HG02970 (cell line): ENCODE results near the gene ATXN1.
"Not testable (repeated sequence)": the region's sequence is repeated elsewhere in the genome, so short reads cannot be mapped to it uniquely, and the experiment has no call there.

ENCODE experiments used
- ATAC-seq: cut with Tn5 transposase; IDR thresholded peaks from one replicate; pipeline ENCODE4 v1.9.1; 2021; ENCODE audit warnings: mild to moderate bottlenecking, moderate library complexity, moderate number of reproducible peaks; ENCODE audit not compliant: unreplicated experiment, low FRiP score

ATXN1 gene

GRCh38 chr6:16277101-16277981, 483.9 kb downstream of the ATXN1 start:
- ATAC-seq: no peak

- ATAC-seq: no peak
Observed at GRCh38 chr6:16274885-16275589, 486.2 kb downstream of the ATXN1 start.

GRCh38 chr6:16274483-16274882, 486.8 kb downstream of the ATXN1 start:
- no peak for ATAC-seq

GRCh38 chr6:16273256-16273655, 488.0 kb downstream of the ATXN1 start:
- ATAC-seq: no peak

GRCh38 chr6:16272201-16272600, 489.1 kb downstream of the ATXN1 start:
- no peak for ATAC-seq

- no peak for ATAC-seq
Observed at GRCh38 chr6:16271428-16271827, 489.8 kb downstream of the ATXN1 start.

GRCh38 chr6:16270178-16270794, 491.0 kb downstream of the ATXN1 start:
- ATAC-seq: no peak

- ATAC-seq: not testable (repeated sequence)
Observed at GRCh38 chr6:16269442-16270070, 491.7 kb downstream of the ATXN1 start.

GRCh38 chr6:16267428-16268263, 493.6 kb downstream of the ATXN1 start:
- ATAC-seq: no peak

GRCh38 chr6:16265351-16266341, 495.6 kb downstream of the ATXN1 start:
- ATAC-seq: no peak

- no peak for ATAC-seq
Observed at GRCh38 chr6:16264785-16265184, 496.5 kb downstream of the ATXN1 start.

GRCh38 chr6:16263464-16264099, 497.7 kb downstream of the ATXN1 start:
- ATAC-seq: not testable (repeated sequence)

GRCh38 chr6:16262773-16263172, 498.5 kb downstream of the ATXN1 start:
- ATAC-seq: not testable (repeated sequence)

- not testable (repeated sequence) for ATAC-seq
Observed at GRCh38 chr6:16260602-16261001, 500.7 kb downstream of the ATXN1 start.

GRCh38 chr6:16259604-16260003, 501.7 kb downstream of the ATXN1 start:
- ATAC-seq: not testable (repeated sequence)

- ATAC-seq: no peak
Observed at GRCh38 chr6:16258709-16259075, 502.6 kb downstream of the ATXN1 start.

- ATAC-seq: no peak
Observed at GRCh38 chr6:16257999-16258708, 503.1 kb downstream of the ATXN1 start.

GRCh38 chr6:16256781-16257180, 504.5 kb downstream of the ATXN1 start:
- no peak for ATAC-seq
